Fibroblast of skin of right biceps (primary cell): Measurements from ENCODE around the gene AHCYL2.
A peak's percentile ranks its signal among the peaks of the same experiment; 100 is the strongest.
"Not testable (repeated sequence)": the region's sequence is repeated elsewhere in the genome, so short reads cannot be mapped to it uniquely, and the experiment has no call there.

Experiments
- DNase-seq: peaks from one replicate; pipeline ENCODE4 v3.0.0-alpha.2; 2013

The AHCYL2 gene

DNA sequence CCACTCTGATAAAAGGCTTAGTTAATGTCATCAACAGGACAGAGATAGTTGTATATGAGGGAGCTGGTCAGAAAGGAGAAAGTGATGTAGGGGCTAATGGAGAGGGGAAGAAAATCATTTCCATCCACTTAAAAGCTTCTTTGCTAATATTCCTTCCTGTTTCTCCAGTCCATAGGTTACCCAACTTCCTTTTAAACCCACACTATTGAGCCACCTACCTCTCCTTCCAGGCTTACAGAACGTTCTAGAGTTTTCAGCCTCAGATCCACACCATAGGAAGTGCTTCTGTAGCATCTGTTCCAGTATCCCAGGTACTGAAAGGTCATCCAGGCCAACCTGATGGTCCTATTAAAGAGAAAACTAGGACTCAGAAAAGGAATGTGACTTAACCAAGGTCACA is 237.6 kb downstream of the AHCYL2 start:
- no peak for DNase-seq

DNA sequence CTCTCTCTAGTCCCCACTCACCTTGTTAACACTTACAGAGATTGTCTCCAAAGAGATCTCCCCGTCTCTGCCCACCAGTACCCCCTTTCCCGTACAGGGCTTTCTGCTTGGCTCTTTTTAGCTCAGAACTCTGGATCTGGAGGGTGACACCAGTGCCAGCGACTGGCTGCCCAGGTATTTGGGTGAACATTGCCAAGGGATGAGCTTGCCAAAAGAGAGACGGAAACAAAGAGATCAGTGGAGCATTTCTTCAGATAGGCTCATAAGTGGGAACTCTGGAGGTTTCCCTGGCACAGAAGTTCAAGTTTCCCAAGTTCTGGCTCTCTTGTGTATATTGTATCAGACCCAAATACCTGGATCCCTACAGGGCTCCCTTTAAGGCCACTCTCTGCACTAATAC is 239.4 kb downstream of the AHCYL2 start:
- DNase-seq = no peak

DNA sequence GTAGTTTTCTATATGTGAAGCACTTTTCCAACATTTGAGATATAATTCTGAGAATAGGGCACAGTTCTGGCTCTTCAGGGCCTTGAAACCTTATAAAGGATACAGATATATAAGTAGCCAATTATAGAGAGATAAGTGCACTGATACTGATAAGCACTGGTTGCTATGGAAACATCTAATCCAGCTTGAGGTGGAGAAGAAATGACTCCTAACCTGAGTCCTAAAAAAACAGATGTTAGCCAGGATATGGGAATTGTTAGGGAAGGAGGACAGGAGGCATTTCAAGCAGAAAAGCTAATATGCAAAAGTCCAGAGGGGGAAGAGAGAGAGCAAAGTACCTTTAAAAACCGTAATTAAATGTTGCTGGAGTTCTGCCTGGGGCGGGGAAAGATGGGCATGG is 240.2 kb downstream of the AHCYL2 start:
- no peak for DNase-seq

DNA sequence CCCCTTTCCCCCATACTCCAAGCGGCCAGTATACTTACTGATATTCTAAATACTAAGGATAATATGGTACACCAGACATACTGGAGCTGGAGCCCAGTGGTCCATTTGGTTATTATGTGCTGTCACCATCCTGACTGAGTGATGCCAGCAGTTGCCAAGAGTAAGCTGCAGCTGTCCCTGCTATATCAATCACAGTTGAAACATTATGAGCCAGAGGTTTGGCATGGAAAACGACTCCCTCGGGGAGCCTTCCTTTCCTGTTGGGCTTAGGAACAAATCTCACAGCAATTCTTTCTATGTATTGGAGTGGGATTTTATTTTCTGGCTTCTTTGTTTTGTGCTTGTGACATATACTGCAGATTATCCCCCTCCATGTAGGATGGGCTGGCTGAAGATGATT is 242.0 kb downstream of the AHCYL2 start:
- peak; percentile 22 for DNase-seq

DNA sequence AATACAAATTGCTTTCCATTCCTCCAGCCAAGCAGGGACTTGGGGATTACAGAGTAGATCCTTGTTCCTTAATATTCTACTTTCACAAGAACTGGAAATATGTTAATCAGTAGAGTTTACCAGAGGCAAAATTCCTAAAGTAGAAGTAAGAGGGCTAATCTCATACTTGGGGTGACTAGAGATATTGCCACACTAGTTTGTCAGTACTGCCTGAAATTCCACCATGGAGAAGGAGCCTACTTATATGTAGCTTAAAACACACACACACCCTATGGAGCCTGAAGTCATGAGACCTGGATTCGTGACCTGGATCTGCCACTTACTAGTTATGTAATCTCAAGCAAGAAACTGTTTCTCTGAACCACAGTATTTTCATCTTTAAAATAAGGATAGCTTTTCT is 243.3 kb downstream of the AHCYL2 start:
- peak; percentile 35 for DNase-seq

DNA sequence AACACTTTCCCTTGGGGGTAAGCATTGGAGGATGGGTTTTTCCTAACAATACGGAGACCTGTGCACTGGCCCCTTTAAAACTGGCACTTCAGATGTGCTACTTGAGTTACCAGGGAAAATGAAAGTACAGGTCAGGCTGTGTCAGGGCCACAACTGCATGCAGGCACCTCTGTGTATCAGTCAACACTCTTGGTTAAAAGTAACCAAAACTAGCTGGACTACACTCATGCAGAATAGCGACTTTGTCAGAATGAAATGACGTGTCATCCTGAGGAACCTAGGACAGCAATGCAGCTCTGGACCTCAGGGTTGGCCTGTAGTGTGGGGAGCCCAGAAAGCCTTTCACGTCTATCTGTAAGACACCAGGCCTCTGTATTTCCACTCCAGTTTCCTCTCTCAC is 243.7 kb downstream of the AHCYL2 start:
- DNase-seq = no peak

DNA sequence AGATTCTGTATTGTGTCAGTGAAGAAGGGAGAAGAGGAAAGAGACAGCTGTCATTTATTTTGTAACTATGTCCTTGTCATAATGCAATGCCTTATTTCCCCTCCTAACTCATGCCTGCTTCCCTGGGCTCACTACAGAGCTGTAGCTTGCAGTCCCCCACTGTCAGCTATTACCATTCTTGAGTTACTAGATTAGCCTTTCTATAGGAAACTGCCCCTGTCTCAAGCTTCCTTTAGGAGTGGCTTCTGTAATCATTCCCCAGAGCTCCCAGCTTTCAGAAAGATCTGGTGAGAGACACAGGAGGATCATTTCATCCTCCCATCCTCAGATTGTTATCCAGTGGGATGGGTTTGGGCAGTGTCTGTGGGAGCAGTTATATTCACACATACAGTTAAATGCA is 245.1 kb downstream of the AHCYL2 start:
- DNase-seq = no peak

DNA sequence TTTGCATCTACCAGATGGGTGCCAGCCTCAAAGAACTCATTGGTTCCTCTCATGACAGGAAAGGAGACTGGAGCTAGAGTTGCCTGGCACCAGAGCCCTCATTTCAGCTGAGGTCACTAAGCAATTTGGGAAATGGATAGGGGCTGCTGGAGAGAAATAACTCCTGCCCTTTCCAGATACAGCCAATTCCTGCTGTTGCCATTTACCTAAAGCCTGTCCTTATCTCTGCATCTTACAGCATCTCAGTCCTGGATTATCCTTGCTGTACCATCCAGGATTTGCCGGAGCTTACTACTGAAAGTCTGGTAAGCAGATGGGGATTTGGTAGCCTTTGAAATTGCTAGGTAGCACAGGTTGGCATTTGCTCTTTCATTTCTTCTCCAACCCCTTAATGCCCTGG is 245.6 kb downstream of the AHCYL2 start:
- DNase-seq = no peak

DNA sequence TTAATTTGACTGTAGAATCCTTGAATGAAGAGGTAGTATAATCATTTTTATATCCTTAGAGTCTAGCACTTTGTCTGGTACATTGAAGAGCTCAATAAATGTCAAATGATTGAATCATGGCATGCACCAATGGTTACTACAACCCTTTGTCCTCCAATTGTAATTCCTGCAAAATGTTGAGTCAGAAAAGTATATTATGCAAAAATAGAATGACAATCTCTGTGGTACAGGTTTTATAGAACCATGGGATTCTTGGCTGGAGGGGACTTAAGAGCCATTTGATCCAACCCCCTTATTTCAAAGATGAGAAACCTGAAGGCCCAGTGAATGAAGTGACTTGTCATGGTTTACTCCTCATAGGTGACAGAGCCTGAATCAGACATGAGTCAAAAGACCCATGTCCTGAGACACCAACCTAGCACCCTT is 246.6 kb downstream of the AHCYL2 start:
- DNase-seq = no peak

DNA sequence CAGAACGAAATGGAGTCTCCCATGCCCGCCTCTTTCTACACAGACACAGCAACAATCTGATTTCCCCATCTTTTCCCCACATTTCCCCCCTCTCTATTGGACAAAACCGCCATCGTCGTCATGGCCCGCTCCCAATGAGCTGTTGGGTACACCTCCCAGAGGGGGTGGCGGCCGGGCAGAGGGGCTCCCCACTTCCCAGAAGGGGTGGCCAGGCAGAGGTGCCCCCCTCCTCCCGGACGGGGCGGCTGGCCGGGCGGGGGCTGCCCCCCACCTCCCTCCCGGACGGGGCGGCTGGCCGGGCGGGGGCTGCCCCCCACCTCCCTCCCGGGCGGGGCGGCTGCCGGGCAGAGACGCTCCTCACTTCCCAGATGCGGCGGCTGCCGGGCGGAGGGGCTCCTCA is 251.1 kb downstream of the AHCYL2 start:
- not testable (repeated sequence) for DNase-seq

DNA sequence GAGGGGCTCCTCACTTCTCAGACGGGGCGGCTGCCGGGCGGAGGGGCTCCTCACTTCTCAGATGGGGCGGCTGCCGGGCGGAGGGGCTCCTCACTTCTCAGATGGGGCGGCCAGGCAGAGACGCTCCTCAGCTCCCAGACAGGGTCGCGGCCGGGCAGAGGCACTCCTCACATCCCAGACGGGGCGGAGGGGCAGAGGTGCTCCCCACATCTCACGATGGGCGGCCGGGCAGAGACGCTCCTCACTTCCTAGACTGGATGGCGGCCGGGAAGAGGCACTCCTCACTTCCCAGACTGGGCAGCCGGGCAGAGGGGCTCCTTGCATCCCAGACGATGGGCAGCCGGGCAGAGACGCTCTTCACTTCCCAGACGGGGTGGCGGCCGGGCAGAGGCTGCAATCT is 251.6 kb downstream of the AHCYL2 start:
- DNase-seq = not testable (repeated sequence)
